ENCODE data around the gene DLG2.

Gene DLG2

DNA sequence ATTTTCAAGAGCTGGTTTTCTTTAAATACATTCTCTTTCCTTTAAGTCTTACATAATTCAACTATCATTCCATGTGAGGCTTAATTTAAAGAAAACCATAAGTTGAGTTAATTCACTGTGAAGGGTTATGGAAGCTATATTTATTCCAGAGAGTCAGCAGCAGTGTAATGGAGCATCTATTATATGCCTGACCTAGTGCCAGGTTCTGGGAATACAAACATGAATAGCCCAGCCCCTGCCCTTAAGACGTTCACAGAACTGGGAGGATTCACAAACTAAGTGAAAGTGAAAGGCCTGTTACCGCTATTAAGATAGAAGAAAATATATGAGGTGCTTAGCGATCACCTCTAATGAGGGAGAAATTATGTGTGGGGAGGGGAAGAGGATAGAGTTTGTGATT is 1932.1 kb downstream of the DLG2 start:
- no peaks in the 10 kb centered on the region for H3K4me1 Mint-ChIP-seq
- no peak overlapping the region for H3K27ac Mint-ChIP-seq
- no peaks in the 10 kb centered on the region for H3K9me3 Mint-ChIP-seq

DNA sequence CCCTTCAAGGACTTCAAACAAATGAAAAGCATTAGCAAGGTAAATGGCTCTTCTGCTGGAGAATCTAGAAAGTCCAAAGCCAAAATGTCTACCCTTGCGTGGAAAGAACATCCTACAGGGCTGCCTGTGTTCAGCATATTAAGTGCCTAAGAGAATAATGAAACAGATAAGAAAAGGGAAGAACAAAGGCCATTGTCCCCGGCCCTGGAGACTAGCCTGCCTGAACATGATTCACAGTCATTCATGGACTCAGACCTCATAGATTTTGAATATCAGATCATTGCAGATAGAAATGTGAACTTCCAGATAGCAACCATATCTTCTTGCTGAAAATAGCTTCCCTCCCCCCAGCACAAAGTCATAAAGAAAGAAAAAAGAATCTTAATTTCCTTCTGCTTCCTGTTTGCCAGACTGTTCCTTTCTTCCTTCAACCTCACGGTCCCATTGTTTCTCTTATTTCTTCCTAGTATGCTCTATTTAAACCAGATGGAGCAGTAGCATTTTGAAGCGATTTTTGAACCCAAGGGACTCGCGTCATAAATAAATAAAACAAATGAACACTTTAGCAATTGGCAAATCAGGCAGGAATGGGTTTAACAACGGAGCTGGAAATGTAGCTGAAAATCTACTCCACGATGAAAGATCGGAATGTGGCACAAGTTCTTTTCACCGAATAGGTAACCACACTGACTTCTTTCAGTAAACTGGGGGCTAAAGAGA is 1932.8 kb downstream of the DLG2 start:
- TF ChIP-seq, protein P1, sequence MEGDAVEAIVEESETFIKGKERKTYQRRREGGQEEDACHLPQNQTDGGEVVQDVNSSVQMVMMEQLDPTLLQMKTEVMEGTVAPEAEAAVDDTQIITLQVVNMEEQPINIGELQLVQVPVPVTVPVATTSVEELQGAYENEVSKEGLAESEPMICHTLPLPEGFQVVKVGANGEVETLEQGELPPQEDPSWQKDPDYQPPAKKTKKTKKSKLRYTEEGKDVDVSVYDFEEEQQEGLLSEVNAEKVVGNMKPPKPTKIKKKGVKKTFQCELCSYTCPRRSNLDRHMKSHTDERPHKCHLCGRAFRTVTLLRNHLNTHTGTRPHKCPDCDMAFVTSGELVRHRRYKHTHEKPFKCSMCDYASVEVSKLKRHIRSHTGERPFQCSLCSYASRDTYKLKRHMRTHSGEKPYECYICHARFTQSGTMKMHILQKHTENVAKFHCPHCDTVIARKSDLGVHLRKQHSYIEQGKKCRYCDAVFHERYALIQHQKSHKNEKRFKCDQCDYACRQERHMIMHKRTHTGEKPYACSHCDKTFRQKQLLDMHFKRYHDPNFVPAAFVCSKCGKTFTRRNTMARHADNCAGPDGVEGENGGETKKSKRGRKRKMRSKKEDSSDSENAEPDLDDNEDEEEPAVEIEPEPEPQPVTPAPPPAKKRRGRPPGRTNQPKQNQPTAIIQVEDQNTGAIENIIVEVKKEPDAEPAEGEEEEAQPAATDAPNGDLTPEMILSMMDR (IDR thresholded peaks at IDR 0.05): no peak
- no peaks in the 10 kb centered on the region for H3K4me1 Mint-ChIP-seq
- no peaks in the 10 kb centered on the region for H3K9me3 Mint-ChIP-seq
- no peak for DNase-seq
- H3K27ac Mint-ChIP-seq: no peak overlapping the region
- H3K4me3 Mint-ChIP-seq: no peak overlapping the region
- H3K27me3 Mint-ChIP-seq (ENCODE audit: low read depth, poor library complexity): no peaks in the 10 kb centered on the region
- H3K36me3 Mint-ChIP-seq (ENCODE audit: low read depth): no peaks in the 10 kb centered on the region

More for the DNA sequence above, 1932.1 kb downstream of the DLG2 start:
- Mint-ChIP-seq H3K36me3 (ENCODE audit: low read depth) (no peaks in the 10 kb centered on the region), H3K4me3 (no peak overlapping the region), H3K27me3 (ENCODE audit: low read depth, poor library complexity) (peaks cover 4% of the 10 kb centered on the region)
- TF ChIP-seq, protein P1 (IDR thresholded peaks at IDR 0.05): no peak
- no peak for DNase-seq

DNA sequence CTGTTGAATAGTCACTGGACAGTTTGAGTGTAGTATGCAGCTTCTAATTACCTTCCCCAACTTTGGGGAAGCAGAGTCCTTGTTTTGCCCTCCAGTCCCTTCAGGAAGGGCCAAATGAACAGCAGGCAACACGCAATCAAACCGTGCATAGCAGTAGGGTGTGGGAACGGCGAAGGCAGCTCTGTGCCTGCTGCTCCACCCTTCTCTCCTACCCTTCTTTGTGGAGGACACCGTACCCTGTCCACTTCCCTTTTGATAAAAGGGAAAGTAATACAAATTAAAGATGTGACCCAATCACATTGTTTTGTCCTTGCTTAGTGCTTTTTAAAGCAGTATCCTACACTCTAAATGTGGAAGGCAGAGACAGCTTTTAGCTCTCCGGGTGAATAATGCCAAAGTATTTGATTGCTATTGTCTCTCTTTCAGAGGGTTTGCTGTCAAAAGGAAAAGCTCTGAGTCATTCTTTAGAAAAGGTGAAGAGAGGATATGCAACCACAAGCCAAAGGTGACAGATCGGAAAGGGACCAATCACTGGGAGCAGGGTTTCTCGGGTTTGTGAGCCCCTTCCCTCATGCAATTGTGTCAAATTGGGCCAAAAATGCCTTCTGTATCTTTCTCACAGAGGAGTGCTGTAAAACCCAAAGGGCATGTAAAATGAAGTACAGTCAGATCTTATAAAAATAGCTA is 1933.7 kb downstream of the DLG2 start:
- Mint-ChIP-seq H3K4me1 (no peaks in the 10 kb centered on the region), H3K9me3 (no peaks in the 10 kb centered on the region), H3K36me3 (ENCODE audit: low read depth) (no peaks in the 10 kb centered on the region), H3K27ac (no peak overlapping the region), H3K27me3 (ENCODE audit: low read depth, poor library complexity) (no peaks in the 10 kb centered on the region), H3K4me3 (no peak overlapping the region)
- TF ChIP-seq, protein P1 (IDR thresholded peaks at IDR 0.05): no peak
- no peak for DNase-seq

DNA sequence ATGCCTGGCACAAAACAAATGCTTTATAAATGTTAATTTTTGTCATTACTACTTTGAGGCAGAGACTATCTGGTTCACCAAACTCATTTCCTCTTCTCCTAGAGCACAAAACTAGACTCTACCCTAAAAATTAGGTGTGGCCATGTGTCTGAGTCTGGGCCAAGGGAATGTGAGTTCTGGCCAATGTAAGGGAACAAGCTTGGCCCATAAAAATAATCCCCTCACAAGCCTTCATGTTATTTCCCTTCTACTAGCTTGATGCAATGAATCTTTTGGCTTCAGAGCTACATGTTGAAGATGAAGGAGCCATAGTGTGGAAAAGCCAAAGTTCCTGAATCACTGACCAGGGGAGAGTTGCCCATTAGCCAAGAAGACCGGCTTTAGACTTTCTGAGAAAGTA is 1934.5 kb downstream of the DLG2 start:
- Mint-ChIP-seq H3K27me3 (ENCODE audit: low read depth, poor library complexity) (no peaks in the 10 kb centered on the region), H3K4me3 (no peak overlapping the region), H3K36me3 (ENCODE audit: low read depth) (no peaks in the 10 kb centered on the region), H3K27ac (no peak overlapping the region), H3K4me1 (peaks cover 8% of the 10 kb centered on the region), H3K9me3 (no peaks in the 10 kb centered on the region)
- TF ChIP-seq, protein P1 (IDR thresholded peaks at IDR 0.05): no peak
- no peak for DNase-seq

DNA sequence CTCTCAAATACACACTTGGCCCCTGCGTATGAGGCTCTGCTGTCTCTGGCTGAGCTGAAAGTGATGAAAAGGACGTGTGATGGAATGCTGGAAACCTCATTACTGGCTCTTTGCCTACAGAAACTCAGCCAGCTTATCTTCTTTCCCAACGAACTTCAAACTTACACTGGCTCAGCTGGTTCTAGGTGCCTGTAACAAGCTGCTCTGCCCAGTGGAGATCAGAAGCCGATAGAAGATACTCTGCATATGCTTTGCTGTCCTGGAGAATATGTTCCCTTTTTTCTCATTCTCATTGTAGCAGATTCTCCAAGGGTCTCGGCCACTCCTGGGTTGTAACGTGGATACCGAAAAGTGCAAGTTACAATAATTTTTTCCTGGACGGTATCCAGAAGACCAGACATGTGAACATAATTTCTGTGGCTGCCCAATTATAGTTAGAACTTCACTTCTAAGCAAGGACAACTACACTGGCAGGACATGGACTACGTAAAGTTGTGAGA is 1935.6 kb downstream of the DLG2 start:
- H3K4me1 Mint-ChIP-seq: peaks cover 11% of the 10 kb centered on the region
- H3K4me3 Mint-ChIP-seq: no peak overlapping the region
- TF ChIP-seq, protein P1 (IDR thresholded peaks at IDR 0.05): no peak
- no peaks in the 10 kb centered on the region for H3K36me3 Mint-ChIP-seq (ENCODE audit: low read depth)
- no peak overlapping the region for H3K27ac Mint-ChIP-seq
- H3K27me3 Mint-ChIP-seq (ENCODE audit: low read depth, poor library complexity): no peaks in the 10 kb centered on the region
- H3K9me3 Mint-ChIP-seq: no peaks in the 10 kb centered on the region
- no peak for DNase-seq

All from nephron progenitor cell (in vitro differentiated cells).